GM21723 (cell line): ENCODE measurements around the gene KRTAP26-1.

Experiments used
- ATAC-seq: cut with Tn5 transposase; IDR thresholded peaks from one replicate; pipeline ENCODE4 v1.9.1; 2021; ENCODE audit warnings: mild to moderate bottlenecking, moderate library complexity; ENCODE audit not compliant: unreplicated experiment

Gene KRTAP26-1

GRCh38 chr21:30271611-30272010 lies 48.5 kb downstream of the KRTAP26-1 start:
- ATAC-seq: no peak

GRCh38 chr21:30271156-30271555 lies 49.0 kb downstream of the KRTAP26-1 start:
- no peak for ATAC-seq

- ATAC-seq: no peak
Observed at GRCh38 chr21:30269803-30270530, 50.1 kb downstream of the KRTAP26-1 start.
